GM13977 (cell line): ENCODE measurements around the gene RGMB.

Source experiments
- DNase-seq: peaks from one replicate; pipeline ENCODE4 v3.0.0; 2012; ENCODE audit warnings: low spot score
- in situ Hi-C: fragments of 300-500 bp; cut with MboI; formaldehyde crosslinking; loops from one replicate; pipeline ENCODE4 v1.12.0; 2022; ENCODE audit warnings: low sequenced_read_pairs, low pct_unique_long_range_greater_than_20kb, mixed read lengths, inconsistent platforms; ENCODE audit not compliant: unreplicated experiment
- TF ChIP-seq, protein P1 (sequence below): IDR thresholded peaks from 2 replicates; pipeline ENCODE4 v1.5.1; 2012; ENCODE audit warnings: mild to moderate bottlenecking, control low read depth; ENCODE audit not compliant: insufficient read depth; ENCODE audit errors: extremely low read depth, missing control alignments

The RGMB gene

DNA sequence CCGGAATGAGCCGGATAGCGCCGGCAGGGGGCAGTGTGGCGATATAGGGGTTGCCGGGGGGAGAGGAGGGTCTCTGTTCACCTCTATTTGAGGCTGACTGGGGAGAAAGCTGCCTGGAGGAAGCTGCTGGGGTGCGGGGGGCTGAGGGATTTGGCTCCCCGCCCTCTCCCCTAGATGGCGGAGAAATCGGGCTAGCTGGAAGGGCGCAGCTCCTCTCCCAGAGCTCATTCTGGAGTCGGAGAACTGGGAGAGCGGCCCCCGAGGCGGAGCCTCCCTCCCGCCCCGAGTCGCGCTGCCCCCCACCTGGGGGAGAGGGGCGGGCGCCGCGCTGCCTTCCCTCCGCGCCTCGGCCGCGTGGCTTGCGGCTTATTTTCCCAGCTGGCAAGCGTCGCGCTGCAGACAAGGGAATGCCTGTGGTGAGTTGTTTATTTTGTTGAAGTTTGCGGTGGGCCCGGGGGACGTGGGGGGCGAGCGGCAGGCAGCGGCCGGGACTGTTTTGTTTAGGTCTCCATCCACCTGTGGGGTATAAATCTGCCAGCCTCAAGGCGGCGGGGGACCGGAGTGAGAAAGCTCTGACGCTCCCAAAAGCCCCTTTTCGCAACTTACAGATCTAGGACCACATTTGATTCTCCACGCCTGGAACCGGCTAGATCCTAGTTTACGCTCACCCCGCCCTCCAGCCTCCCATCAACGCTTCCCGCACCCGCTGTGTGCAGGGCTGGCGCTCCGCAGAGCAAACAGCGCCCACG is 4.1 kb upstream of the RGMB start:
- DNase-seq = peak; percentile 65
- TF ChIP-seq, protein P1, sequence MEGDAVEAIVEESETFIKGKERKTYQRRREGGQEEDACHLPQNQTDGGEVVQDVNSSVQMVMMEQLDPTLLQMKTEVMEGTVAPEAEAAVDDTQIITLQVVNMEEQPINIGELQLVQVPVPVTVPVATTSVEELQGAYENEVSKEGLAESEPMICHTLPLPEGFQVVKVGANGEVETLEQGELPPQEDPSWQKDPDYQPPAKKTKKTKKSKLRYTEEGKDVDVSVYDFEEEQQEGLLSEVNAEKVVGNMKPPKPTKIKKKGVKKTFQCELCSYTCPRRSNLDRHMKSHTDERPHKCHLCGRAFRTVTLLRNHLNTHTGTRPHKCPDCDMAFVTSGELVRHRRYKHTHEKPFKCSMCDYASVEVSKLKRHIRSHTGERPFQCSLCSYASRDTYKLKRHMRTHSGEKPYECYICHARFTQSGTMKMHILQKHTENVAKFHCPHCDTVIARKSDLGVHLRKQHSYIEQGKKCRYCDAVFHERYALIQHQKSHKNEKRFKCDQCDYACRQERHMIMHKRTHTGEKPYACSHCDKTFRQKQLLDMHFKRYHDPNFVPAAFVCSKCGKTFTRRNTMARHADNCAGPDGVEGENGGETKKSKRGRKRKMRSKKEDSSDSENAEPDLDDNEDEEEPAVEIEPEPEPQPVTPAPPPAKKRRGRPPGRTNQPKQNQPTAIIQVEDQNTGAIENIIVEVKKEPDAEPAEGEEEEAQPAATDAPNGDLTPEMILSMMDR = peak; percentile 78
- in situ Hi-C loops = no loop called here

DNA sequence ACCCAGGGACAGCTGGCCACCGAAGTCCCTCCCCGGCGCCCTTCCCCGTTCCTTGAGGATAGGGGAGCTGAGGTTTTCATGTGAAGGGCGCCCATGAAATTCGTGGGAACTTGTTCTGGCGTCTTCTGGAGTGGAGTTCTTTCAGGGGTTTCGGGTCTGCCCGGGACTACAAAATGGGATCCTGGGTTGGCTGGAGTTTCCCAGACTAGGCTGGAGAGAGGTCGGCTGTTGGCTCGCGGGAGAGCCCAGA is 3.6 kb upstream of the RGMB start:
- peak; percentile 51 for DNase-seq
- TF ChIP-seq, protein P1 = no peak
- in situ Hi-C loops = no loop called here

DNA sequence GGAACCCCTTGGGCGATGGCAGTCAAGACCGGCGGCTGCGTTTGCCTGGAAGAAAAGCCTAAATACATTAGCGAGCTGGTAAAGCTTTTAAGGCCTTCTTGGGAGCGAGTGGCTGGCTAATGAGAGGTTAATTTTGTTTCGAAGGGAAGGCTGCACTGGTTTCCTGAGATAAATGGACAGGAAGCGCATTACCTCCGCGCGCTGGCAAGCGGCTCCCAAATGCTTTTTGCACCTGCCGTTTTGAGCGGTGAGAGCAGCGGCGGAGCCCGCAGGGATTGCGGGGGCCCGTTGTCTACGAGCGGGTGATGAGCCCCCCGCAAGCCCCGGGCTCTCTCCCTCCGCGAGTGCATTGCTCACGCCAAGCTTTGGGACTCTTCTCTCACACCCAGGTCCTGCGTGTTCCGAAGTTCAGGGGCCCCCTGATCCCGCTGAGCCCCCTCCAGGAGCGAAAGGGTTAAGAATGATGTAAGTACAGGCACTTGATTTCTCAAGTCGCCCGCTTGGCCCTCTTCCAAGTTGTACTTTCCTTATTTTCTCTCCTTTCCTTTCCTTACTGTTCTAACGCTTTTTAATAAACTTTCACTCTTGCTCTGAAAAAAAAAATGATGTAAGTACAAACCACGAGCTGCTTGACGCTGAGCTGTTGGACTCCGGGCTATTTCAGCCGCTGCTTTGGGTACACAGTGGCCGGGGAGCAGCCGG is 3.1 kb upstream of the RGMB start:
- in situ Hi-C loops = no loop called here
- TF ChIP-seq, protein P1 = no peak
- no peak for DNase-seq

DNA sequence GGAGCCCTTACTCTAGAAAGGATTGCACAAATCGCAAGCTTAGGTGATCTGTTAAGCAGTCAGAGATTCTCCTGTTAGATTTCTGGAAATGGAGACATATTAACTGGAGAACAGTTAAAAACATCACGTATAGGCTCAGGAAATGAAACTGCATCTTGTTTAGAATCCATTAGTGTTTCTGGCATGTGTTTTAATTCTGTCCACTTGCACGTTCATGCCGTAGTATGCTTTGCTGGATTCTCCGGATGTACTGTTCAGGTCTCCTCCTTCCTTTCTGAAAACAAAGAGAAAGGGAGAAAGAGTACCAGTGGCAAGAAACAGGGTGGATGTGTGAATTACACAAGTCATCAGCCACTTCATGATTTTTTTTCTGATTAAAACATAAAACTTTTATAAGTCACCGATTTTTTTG is 2.5 kb upstream of the RGMB start:
- DNase-seq = peak; percentile 51
- TF ChIP-seq, protein P1 = no peak
- in situ Hi-C loops = no loop called here

DNA sequence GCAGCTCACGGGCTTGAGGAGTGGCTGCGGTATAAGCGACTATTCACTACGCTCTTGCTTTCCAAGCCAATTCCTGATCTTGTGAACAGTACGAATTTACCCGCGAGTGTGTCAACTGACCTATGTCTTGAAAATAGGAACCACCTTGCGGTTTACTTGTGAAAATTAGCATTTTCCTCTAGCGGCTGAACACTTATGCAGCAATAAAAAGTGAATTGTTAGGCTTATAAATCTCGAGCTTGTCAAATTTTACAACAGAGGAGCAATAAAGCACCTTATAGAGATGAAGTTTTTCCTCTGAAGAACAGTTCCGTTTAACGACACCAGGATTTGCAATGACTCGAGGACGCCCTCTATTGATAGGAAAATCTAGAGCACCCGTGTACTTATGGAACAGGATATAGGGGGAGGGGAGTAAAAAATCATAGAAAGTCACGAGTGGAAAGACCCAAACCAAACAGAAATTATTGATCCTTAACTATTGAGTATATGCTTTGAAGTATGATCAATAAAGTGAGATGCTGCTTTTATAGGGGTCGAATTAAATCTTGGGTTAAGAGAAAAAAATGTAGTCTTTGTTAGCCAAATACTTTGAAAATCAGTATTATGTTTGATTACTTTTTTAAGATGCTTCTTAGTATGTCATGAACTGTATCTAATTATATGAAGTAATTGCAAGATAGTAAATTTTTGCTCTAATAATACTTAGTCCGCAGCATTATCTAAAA is 1.9 kb upstream of the RGMB start:
- in situ Hi-C loops = no loop called here
- DNase-seq = peak; percentile 78
- TF ChIP-seq, protein P1 = peak; percentile 79

DNA sequence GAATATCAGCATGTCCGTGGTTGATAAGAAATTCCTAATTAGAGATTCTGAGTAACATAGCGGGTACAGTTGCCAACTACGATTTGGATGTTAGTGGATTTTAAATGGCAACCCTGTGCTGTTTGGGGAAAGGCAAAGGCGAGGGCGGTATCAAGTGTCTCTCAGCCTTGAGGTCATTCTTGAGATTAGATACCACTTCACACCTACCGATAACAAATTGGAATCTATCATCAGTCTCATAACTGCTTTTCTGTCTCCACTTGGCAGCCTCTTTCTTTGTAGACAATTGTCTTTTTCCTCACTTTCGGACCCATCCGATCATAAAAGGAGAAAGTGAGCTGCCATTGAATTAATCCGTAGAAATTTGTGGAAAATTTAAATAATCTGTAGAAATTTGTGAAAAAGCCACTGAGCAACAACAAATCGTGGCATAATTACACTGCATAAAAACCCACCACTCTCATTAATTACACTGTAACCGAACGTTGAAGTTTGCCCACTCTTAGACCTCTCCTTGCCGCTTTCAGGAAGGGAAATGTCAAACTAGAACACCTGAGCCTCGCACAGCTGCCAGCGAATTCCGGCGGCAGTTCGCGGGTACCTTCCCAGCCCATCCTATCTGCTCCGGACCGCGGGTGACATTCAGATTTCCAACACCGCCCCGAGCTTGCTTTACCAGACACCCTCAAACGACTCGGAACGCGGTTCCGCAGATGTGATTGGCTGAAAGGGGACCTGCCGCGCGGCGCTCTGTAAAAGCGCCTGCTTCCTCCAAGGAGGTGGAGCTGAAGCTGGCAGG is 849 bp upstream of the RGMB start:
- TF ChIP-seq, protein P1 = no peak
- peak; percentile 58 for DNase-seq
- in situ Hi-C loops = no loop called here
